Trophoblast cell (in vitro differentiated cells and primary cell): Measurements from ENCODE around the gene CCDC83.

Experiments used
- DNase-seq, 2 donors: peaks; one replicate each; pipeline ENCODE4 v3.0.0-alpha.2; 2016
- H2AFZ ChIP-seq: 2 replicates; pipeline ENCODE4 v1.6.1; 2013; ENCODE audit warnings: low read length, moderate library complexity, mild to moderate bottlenecking; ENCODE audit not compliant: insufficient read depth, poor library complexity
- H2AK5ac ChIP-seq: 2 replicates; pipeline ENCODE4 v1.6.1; 2013; ENCODE audit warnings: mild to moderate bottlenecking, low read length
- H2BK120ac ChIP-seq: 2 replicates; pipeline ENCODE4 v1.6.1; 2013; ENCODE audit warnings: low read length, mild to moderate bottlenecking, moderate library complexity; ENCODE audit not compliant: insufficient read depth, poor library complexity
- H2BK12ac ChIP-seq: 2 replicates; pipeline ENCODE4 v1.6.1; 2013; ENCODE audit warnings: mild to moderate bottlenecking, low read length, moderate library complexity
- H2BK5ac ChIP-seq: 2 replicates; pipeline ENCODE4 v1.6.1; 2013; ENCODE audit warnings: low read length, low read depth, moderate library complexity, mild to moderate bottlenecking; ENCODE audit not compliant: poor library complexity
- H3K14ac ChIP-seq: 2 replicates; pipeline ENCODE4 v1.6.1; 2013; ENCODE audit warnings: mild to moderate bottlenecking, low read length
- H3K18ac ChIP-seq: 2 replicates; pipeline ENCODE4 v1.6.1; 2013; ENCODE audit warnings: mild to moderate bottlenecking, low read length
- H3K23ac ChIP-seq: 2 replicates; pipeline ENCODE4 v1.6.1; 2013; ENCODE audit warnings: low read length
- H3K27ac ChIP-seq: 2 replicates; pipeline ENCODE4 v1.5.1; 2013; ENCODE audit warnings: low read depth, mild to moderate bottlenecking, inconsistent platforms, low read length, moderate library complexity
- H3K27me3 ChIP-seq: 2 replicates; pipeline ENCODE4 v1.6.1; 2013; ENCODE audit warnings: inconsistent platforms, mild to moderate bottlenecking, low read length, moderate library complexity; ENCODE audit not compliant: insufficient read depth
- H3K36me3 ChIP-seq, 2 experiments: 1 replicate in 1 of 2; 2 replicates in 1 of 2; pipeline ENCODE4 v1.6.1; 2013; ENCODE audit warnings: low read length in 2 of 2, mild to moderate bottlenecking in 2 of 2, moderate library complexity in 1 of 2; ENCODE audit not compliant: insufficient read depth in 2 of 2, control insufficient read depth in 1 of 2
- H3K4ac ChIP-seq: 2 replicates; pipeline ENCODE4 v1.6.1; 2013; ENCODE audit warnings: low read depth, mild to moderate bottlenecking, low read length, moderate library complexity
- H3K4me1 ChIP-seq, 2 experiments: 1 replicate in 1 of 2; 2 replicates in 1 of 2; pipeline ENCODE4 v1.6.1; 2013; ENCODE audit warnings: low read length in 2 of 2, mild to moderate bottlenecking in 2 of 2, moderate library complexity in 1 of 2; ENCODE audit not compliant: insufficient read depth in 2 of 2, control insufficient read depth in 1 of 2
- H3K4me2 ChIP-seq: 2 replicates; pipeline ENCODE4 v1.6.1; 2013; ENCODE audit warnings: inconsistent platforms, mild to moderate bottlenecking, low read length, moderate library complexity
- H3K4me3 ChIP-seq: 2 replicates; pipeline ENCODE4 v1.5.1; 2013; ENCODE audit warnings: mild to moderate bottlenecking, low read depth, low read length, inconsistent platforms
- H3K79me1 ChIP-seq: one replicate; pipeline ENCODE4 v1.6.1; 2013; ENCODE audit warnings: low read length
- H3K79me2 ChIP-seq: 2 replicates; pipeline ENCODE4 v1.6.1; 2013; ENCODE audit warnings: low read length, mild to moderate bottlenecking; ENCODE audit not compliant: control insufficient read depth, insufficient read depth, poor library complexity
- H3K9ac ChIP-seq: 2 replicates; pipeline ENCODE4 v1.6.1; 2013; ENCODE audit warnings: mild to moderate bottlenecking, low read length
- H3K9me3 ChIP-seq: 2 replicates; pipeline ENCODE4 v1.6.1; 2013; ENCODE audit warnings: low read depth, mild to moderate bottlenecking, control low read depth, inconsistent platforms, low read length; ENCODE audit not compliant: insufficient read depth
- H4K12ac ChIP-seq: 2 replicates; pipeline ENCODE4 v1.6.1; 2013; ENCODE audit warnings: low read depth, mild to moderate bottlenecking, low read length, moderate library complexity
- H4K8ac ChIP-seq: 2 replicates; pipeline ENCODE4 v1.6.1; 2013; ENCODE audit warnings: low read depth, mild to moderate bottlenecking, low read length, moderate library complexity
- H4K91ac ChIP-seq: one replicate; pipeline ENCODE4 v1.6.1; 2013; ENCODE audit warnings: low read depth, mild to moderate bottlenecking, low read length, moderate library complexity
- WGBS: extraction: QIAGEN DNeasy Blood & Tissue Kit; methylation state at CpG from one replicate; pipeline ENCODE4 v1.1.7; 2013; ENCODE audit warnings: missing lambda C conversion rate; ENCODE audit not compliant: insufficient read length, insufficient coverage; ENCODE audit errors: extremely low coverage; 5-methylcytosine and 5-hydroxymethylcytosine counted together

The CCDC83 gene

DNA sequence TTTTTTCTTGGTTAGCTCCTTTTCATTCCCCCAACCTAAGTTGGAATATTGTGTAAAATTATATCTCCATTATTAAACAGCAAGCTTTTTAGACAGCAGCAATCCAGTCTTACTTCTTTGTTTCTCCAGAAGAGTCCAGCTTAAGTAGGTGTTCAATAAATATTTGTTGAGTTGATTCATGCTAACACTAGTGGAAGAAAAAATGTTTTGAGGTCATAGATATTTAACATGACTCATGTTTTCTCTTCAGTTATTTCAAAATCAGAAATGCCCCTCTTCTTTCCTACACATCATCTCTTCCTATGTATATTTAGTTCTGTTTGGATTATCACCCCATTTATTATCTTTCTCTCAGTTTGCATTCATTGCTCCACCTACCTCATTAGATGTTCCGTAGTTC is 20.3 kb downstream of the CCDC83 start:
- Histone ChIP-seq H2AFZ (no peak overlapping the region), H3K18ac (no peak overlapping the region), H3K4me2 (no peak overlapping the region), H4K8ac (no peak overlapping the region), H2BK120ac (no peak overlapping the region), H3K27ac (no peak overlapping the region), H3K9ac (no peak overlapping the region), H3K23ac (no peak overlapping the region), H3K9me3 (no peaks in the 10 kb centered on the region), H3K4me3 (no peak overlapping the region), H3K79me1 (no peaks in the 10 kb centered on the region), H4K91ac (no peak overlapping the region), H3K14ac (no peak overlapping the region), H4K12ac (no peak overlapping the region), H2BK12ac (no peak overlapping the region), H3K36me3 (no peaks in the 10 kb centered on the region), H3K79me2 (no peaks in the 10 kb centered on the region), H2BK5ac (no peak overlapping the region), H3K4ac (no peak overlapping the region), H3K4me1 (no peaks in the 10 kb centered on the region), H3K27me3 (no peaks in the 10 kb centered on the region), H2AK5ac (no peak overlapping the region)
- WGBS = no CpG with 5 or more reads among the region's 1 CpG
- peak in 1 of 2 donors; percentile 67 for DNase-seq

DNA sequence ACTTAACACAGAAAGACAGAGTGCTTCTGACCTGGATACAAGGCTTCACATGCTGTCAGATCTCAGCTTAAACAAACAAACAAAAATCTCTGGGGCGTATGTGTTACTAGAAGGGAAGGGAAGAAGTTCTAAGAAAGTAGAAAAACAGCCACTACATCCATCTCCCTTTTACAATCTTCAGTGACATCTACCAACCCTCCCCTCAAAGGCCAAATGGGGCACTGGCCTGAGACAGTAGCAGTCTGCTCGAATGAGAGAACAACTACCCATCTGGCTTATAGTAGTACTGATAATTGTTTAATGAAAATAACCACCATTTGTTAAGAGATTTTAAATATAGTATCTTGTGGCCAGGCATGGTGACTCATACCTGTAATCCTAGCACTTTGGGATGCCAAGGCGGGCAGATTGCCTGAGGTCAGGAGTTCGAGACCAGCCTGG is 29.4 kb downstream of the CCDC83 start:
- H3K79me1 ChIP-seq = peaks cover 6% of the 10 kb centered on the region
- WGBS = no CpG with 5 or more reads among the region's 4 CpGs
- H3K4ac ChIP-seq = no peak overlapping the region
- H3K4me3 ChIP-seq = no peak overlapping the region
- H3K27ac ChIP-seq = no peak overlapping the region
- H3K4me1 ChIP-seq = peaks cover 8 to 13% of the 10 kb centered on the region in 2 experiments
- H2AK5ac ChIP-seq = no peak overlapping the region
- H4K12ac ChIP-seq = no peak overlapping the region
- no peak overlapping the region for H2BK120ac ChIP-seq
- H3K4me2 ChIP-seq = no peak overlapping the region
- no peak overlapping the region for H3K18ac ChIP-seq
- H2BK12ac ChIP-seq = no peak overlapping the region
- DNase-seq = no peak
- no peak overlapping the region for H3K14ac ChIP-seq
- no peaks in the 10 kb centered on the region for H3K79me2 ChIP-seq
- no peaks in the 10 kb centered on the region for H3K9me3 ChIP-seq
- H2AFZ ChIP-seq = no peak overlapping the region
- no peak overlapping the region for H3K9ac ChIP-seq
- H3K23ac ChIP-seq = no peak overlapping the region
- H4K8ac ChIP-seq = no peak overlapping the region
- no peak overlapping the region for H2BK5ac ChIP-seq
- no peaks in the 10 kb centered on the region for H3K36me3 ChIP-seq
- no peak overlapping the region for H4K91ac ChIP-seq
- H3K27me3 ChIP-seq = no peaks in the 10 kb centered on the region

DNA sequence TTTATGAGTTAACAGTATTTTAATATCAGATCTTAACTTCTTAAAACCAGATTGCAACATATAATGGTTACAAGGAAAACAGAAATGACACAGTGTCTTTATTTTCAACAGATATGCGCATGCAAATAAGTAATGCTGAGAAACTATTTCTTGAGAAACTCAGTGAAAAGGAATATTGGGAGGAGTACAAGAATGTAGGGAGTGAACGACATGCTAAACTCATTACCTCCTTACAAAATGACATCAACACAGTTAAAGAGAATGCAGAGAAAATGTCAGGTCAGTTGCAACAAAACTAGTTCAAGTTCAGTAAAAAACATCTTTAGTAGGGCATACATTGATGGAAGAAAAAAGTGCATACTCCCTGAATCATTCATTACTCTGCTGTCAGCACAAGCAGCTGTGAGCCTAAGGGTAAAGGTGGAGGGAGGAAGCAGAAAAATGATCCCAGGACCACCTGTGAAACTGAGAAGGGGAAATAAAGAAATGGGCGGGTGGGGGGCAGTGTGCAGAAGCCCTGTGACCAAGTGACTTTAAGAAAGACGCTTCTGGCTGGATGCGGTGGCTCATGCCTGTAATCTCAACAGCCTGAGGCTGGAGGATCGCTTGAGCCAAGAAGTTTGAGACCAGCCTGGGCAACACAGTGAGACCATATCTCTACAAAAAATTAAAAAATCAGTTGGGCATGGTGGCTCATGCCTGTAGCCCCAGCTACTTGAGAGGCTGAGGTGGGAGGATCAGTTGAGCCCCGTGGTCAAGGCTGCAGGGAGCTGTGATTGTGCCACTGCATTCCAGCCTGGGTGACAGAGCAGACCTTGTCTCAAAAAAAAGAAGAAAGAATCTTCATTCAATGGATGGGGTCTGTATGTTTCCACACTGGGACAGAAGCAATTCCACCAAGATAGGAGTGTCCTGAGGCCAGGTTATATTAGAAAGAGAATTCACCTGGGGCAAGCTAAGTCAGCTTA is 31.2 kb downstream of the CCDC83 start:
- no peak overlapping the region for H3K14ac ChIP-seq
- no peak overlapping the region for H2BK120ac ChIP-seq

DNA sequence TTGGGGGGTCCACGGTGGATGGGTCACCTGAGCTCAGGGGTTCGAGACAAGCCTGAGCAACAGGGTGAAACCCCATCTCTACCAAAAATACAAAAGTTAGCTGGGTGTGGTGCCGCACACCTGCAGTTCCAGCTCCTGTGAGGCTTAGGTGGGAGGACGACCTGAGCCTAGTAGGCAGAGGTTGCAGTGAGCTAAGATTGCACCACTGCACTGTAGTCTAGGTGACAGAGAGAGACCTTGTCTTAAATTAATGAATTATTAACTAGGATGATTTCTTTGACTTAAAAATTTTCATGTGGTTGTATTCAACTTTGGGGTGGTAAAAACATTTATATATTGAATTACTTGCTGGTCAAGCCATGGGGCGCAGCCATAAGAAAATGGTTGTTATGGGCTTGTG is 33.9 kb downstream of the CCDC83 start:
- H2BK120ac ChIP-seq = peak overlapping the region; percentile 35
- no peak overlapping the region for H3K4ac ChIP-seq
- H2AK5ac ChIP-seq = peak overlapping the region; percentile 26
- no peaks in the 10 kb centered on the region for H3K27me3 ChIP-seq
- WGBS = no CpG with 5 or more reads among the region's 5 CpGs
- H3K79me1 ChIP-seq = peaks cover 19% of the 10 kb centered on the region
- H2AFZ ChIP-seq = no peak overlapping the region
- peak overlapping the region; percentile 34 for H2BK5ac ChIP-seq
- peaks cover 0 to 2% of the 10 kb centered on the region in 2 experiments for H3K36me3 ChIP-seq
- no peak overlapping the region for H3K27ac ChIP-seq
- DNase-seq = no peak
- peak overlapping the region; percentile 59 for H4K91ac ChIP-seq
- H3K4me2 ChIP-seq = no peak overlapping the region
- H3K9ac ChIP-seq = no peak overlapping the region
- H3K14ac ChIP-seq = peak overlapping the region; percentile 48
- peaks cover 20 to 34% of the 10 kb centered on the region in 2 experiments for H3K4me1 ChIP-seq
- H3K79me2 ChIP-seq = no peaks in the 10 kb centered on the region
- H3K4me3 ChIP-seq = no peak overlapping the region
- H3K9me3 ChIP-seq = no peaks in the 10 kb centered on the region
- H3K18ac ChIP-seq = no peak overlapping the region
- no peak overlapping the region for H4K12ac ChIP-seq
- H2BK12ac ChIP-seq = peak overlapping the region; percentile 92
- no peak overlapping the region for H4K8ac ChIP-seq
- H3K23ac ChIP-seq = no peak overlapping the region

More for the DNA sequence above, 31.2 kb downstream of the CCDC83 start:
- WGBS = no CpG with 5 or more reads among the region's 7 CpGs
- H3K27me3 ChIP-seq = no peaks in the 10 kb centered on the region
- H4K91ac ChIP-seq = no peak overlapping the region
- H3K18ac ChIP-seq = no peak overlapping the region
- H3K79me1 ChIP-seq = peaks cover 17% of the 10 kb centered on the region
- H3K36me3 ChIP-seq = no peaks in the 10 kb centered on the region
- H2BK5ac ChIP-seq = no peak overlapping the region
- H2AFZ ChIP-seq = no peak overlapping the region
- no peak overlapping the region for H3K9ac ChIP-seq
- no peak overlapping the region for H3K4ac ChIP-seq
- H3K27ac ChIP-seq = no peak overlapping the region
- peak; percentile 60 to 79 for DNase-seq
- no peak overlapping the region for H4K8ac ChIP-seq
- H3K4me1 ChIP-seq = peaks cover 16 to 25% of the 10 kb centered on the region in 2 experiments
- peak overlapping the region; percentile 12 for H2BK12ac ChIP-seq
- H3K9me3 ChIP-seq = no peaks in the 10 kb centered on the region
- H3K79me2 ChIP-seq = no peaks in the 10 kb centered on the region
- H2AK5ac ChIP-seq = no peak overlapping the region
- H3K23ac ChIP-seq = no peak overlapping the region
- H3K4me2 ChIP-seq = no peak overlapping the region
- H3K4me3 ChIP-seq = no peak overlapping the region
- no peak overlapping the region for H4K12ac ChIP-seq
